HEK293 (cell line): ENCODE results near the gene GSAP.

Source experiments
- CTCF ChIP-seq: fragments of 450-650 bp; formaldehyde crosslinking; IDR thresholded peaks from 2 replicates; pipeline ENCODE4 v1.5.1; 2016; ENCODE audit warnings: missing biosample characterization, missing genetic modification characterization
- OSR2 ChIP-seq: fragments of 450-650 bp; formaldehyde crosslinking; IDR thresholded peaks from 2 replicates; pipeline ENCODE4 v1.5.1; 2016; ENCODE audit warnings: missing biosample characterization, missing genetic modification characterization
- YY2 ChIP-seq: fragments of 450-650 bp; formaldehyde crosslinking; IDR thresholded peaks from 2 replicates; pipeline ENCODE4 v1.5.1; 2016; ENCODE audit warnings: missing biosample characterization, missing genetic modification characterization
- ZBTB7A ChIP-seq: fragments of 450-650 bp; formaldehyde crosslinking; IDR thresholded peaks from 2 replicates; pipeline ENCODE4 v1.5.1; 2016; ENCODE audit warnings: low read depth, missing biosample characterization, missing genetic modification characterization
- ZFP3 ChIP-seq: fragments of 450-650 bp; formaldehyde crosslinking; IDR thresholded peaks from 2 replicates; pipeline ENCODE4 v1.5.1; 2016; ENCODE audit warnings: low read depth, missing biosample characterization, missing genetic modification characterization
- ZNF239 ChIP-seq: fragments of 450-650 bp; formaldehyde crosslinking; IDR thresholded peaks from 2 replicates; pipeline ENCODE4 v1.5.1; 2016; ENCODE audit warnings: missing biosample characterization, missing genetic modification characterization
- ZNF26 ChIP-seq: fragments of 450-650 bp; formaldehyde crosslinking; IDR thresholded peaks from 2 replicates; pipeline ENCODE4 v1.5.1; 2016; ENCODE audit warnings: missing biosample characterization, missing genetic modification characterization
- ZNF274 ChIP-seq, 2 experiments: fragments of 200-500 bp in 1 of 2; fragments of 450-650 bp in 1 of 2; sonication (Bioruptor generic) in 1 of 2; formaldehyde crosslinking in 1 of 2; IDR thresholded peaks; 2 replicates each; pipeline versions ENCODE4 v1.5.1 to v1.6.1; 2014 to 2016; ENCODE audit warnings: borderline replicate concordance in 1 of 2, inconsistent platforms in 1 of 2, low read length in 1 of 2, missing biosample characterization in 1 of 2, missing genetic modification characterization in 1 of 2
- ZNF324 ChIP-seq: fragments of 450-650 bp; formaldehyde crosslinking; IDR thresholded peaks from 2 replicates; pipeline ENCODE4 v1.5.1; 2016; ENCODE audit warnings: missing biosample characterization, missing genetic modification characterization
- ZNF423 ChIP-seq: fragments of 450-650 bp; formaldehyde crosslinking; IDR thresholded peaks from 2 replicates; pipeline ENCODE4 v1.5.1; 2016; ENCODE audit warnings: missing biosample characterization, missing genetic modification characterization
- ZNF426 ChIP-seq: fragments of 450-650 bp; formaldehyde crosslinking; IDR thresholded peaks from 2 replicates; pipeline ENCODE4 v1.5.1; 2017; ENCODE audit warnings: missing biosample characterization, missing genetic modification characterization, mild to moderate bottlenecking, inconsistent platforms, moderate library complexity
- ZNF645 ChIP-seq: fragments of 450-650 bp; formaldehyde crosslinking; IDR thresholded peaks from 2 replicates; pipeline ENCODE4; 2016; ENCODE audit warnings: missing biosample characterization, missing genetic modification characterization
- ZNF658 ChIP-seq: fragments of 450-650 bp; formaldehyde crosslinking; IDR thresholded peaks from 2 replicates; pipeline ENCODE4; 2016; ENCODE audit warnings: missing biosample characterization, missing genetic modification characterization
- ZNF707 ChIP-seq: fragments of 450-650 bp; formaldehyde crosslinking; IDR thresholded peaks from 2 replicates; pipeline ENCODE4 v1.5.1; 2016; ENCODE audit warnings: missing biosample characterization, missing genetic modification characterization

- TF ChIP-seq ZNF423 (tag by site-specific recombination) = no peak
- TF ChIP-seq ZNF645 (tag by site-specific recombination) = no peak
- no peak for TF ChIP-seq OSR2
- no peak for TF ChIP-seq ZNF274 (IDR thresholded peaks at IDR 0.05; ENCODE audit: low read length)
- no peak for TF ChIP-seq ZNF274 (tag by site-specific recombination; IDR thresholded peaks at IDR 0.05; ENCODE audit: borderline replicate concordance)
- TF ChIP-seq ZNF324 = no peak
- no peak for TF ChIP-seq CTCF (tag by site-specific recombination)
- no peak for TF ChIP-seq ZNF426 (tag by site-specific recombination)
- TF ChIP-seq ZNF658 (tag by site-specific recombination) = no peak
- TF ChIP-seq ZNF707 = no peak
- no peak for TF ChIP-seq YY2 (tag by site-specific recombination)
- TF ChIP-seq ZBTB7A (tag by site-specific recombination) = no peak
- no peak for TF ChIP-seq ZNF239 (tag by site-specific recombination)
- no peak for TF ChIP-seq ZNF26
- TF ChIP-seq ZFP3 (tag by site-specific recombination) = no peak
These were observed 45.7 kb upstream of the GSAP start for GRCh38 chr7:77461842-77462241.
